Nephron progenitor cell (in vitro differentiated cells): Measurements from ENCODE around the gene ADGRL4.

ENCODE experiments used
- DNase-seq: peaks from one replicate; pipeline ENCODE4 v3.0.0; 2021
- H3K27ac Mint-ChIP-seq: 2 replicates; pipeline ENCODE4 v1.8.0; 2021; ENCODE audit warnings: mild to moderate bottlenecking, moderate library complexity, mixed read lengths
- H3K27me3 Mint-ChIP-seq: 2 replicates; pipeline ENCODE4 v1.8.0; 2021; ENCODE audit warnings: mild to moderate bottlenecking, low read depth, mixed read lengths; ENCODE audit not compliant: poor library complexity
- H3K36me3 Mint-ChIP-seq: 2 replicates; pipeline ENCODE4 v1.8.0; 2021; ENCODE audit warnings: low read depth, mixed read lengths
- H3K4me1 Mint-ChIP-seq: 2 replicates; pipeline ENCODE4 v1.8.0; 2021; ENCODE audit warnings: mixed read lengths
- H3K4me3 Mint-ChIP-seq: 2 replicates; pipeline ENCODE4 v1.8.0; 2021; ENCODE audit warnings: mild to moderate bottlenecking, moderate library complexity, mixed read lengths
- H3K9me3 Mint-ChIP-seq: 2 replicates; pipeline ENCODE4 v1.8.0; 2021; ENCODE audit warnings: mild to moderate bottlenecking, moderate library complexity, mixed read lengths
- TF ChIP-seq, protein P1 (sequence below): fragments of 200-600 bp; sonication (generic); IDR thresholded peaks from 2 replicates; pipeline ENCODE4 v1.5.0; 2021; ENCODE audit warnings: antibody characterized with exemption

The ADGRL4 gene

GRCh38 chr1:79042117-79042516, 35.6 kb upstream of the ADGRL4 start:
- no peak overlapping the region for H3K4me3 Mint-ChIP-seq

DNA sequence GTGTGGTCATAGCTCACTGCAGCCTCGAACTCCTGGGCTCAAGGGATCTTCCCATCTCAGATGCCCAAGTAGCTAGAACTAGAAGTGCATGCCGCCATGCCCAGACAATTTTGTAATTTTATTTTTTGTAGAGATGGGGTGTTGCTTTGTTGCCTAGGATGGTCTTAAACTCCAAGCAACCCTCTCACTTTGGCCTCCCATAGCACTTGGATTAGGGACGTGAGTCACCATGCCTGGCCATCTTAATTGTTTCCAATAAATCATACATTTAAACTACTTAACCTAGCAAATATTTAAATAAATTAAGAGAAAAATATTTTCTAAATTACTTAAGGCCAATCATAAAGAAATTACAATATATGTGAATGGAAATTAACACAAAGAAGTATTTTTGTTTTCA, 35.1 kb upstream of the ADGRL4 start:
- H3K4me1 Mint-ChIP-seq, result no peaks in the 10 kb centered on the region
- peaks cover 8% of the 10 kb centered on the region for H3K36me3 Mint-ChIP-seq
- H3K9me3 Mint-ChIP-seq, result peaks cover 22% of the 10 kb centered on the region
- peaks cover 4% of the 10 kb centered on the region for H3K27me3 Mint-ChIP-seq
- no peak overlapping the region for H3K4me3 Mint-ChIP-seq
- H3K27ac Mint-ChIP-seq, result no peak overlapping the region
- no peak for DNase-seq
- TF ChIP-seq, protein P1, sequence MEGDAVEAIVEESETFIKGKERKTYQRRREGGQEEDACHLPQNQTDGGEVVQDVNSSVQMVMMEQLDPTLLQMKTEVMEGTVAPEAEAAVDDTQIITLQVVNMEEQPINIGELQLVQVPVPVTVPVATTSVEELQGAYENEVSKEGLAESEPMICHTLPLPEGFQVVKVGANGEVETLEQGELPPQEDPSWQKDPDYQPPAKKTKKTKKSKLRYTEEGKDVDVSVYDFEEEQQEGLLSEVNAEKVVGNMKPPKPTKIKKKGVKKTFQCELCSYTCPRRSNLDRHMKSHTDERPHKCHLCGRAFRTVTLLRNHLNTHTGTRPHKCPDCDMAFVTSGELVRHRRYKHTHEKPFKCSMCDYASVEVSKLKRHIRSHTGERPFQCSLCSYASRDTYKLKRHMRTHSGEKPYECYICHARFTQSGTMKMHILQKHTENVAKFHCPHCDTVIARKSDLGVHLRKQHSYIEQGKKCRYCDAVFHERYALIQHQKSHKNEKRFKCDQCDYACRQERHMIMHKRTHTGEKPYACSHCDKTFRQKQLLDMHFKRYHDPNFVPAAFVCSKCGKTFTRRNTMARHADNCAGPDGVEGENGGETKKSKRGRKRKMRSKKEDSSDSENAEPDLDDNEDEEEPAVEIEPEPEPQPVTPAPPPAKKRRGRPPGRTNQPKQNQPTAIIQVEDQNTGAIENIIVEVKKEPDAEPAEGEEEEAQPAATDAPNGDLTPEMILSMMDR, result no peak

More at GRCh38 chr1:79042117-79042516, 35.6 kb upstream of the ADGRL4 start:
- Mint-ChIP-seq H3K27ac (no peak overlapping the region), H3K4me1 (no peaks in the 10 kb centered on the region), H3K9me3 (peaks cover 18% of the 10 kb centered on the region), H3K36me3 (peaks cover 8% of the 10 kb centered on the region), H3K27me3 (peaks cover 4% of the 10 kb centered on the region)
- no peak for DNase-seq
- TF ChIP-seq, protein P1, result no peak

DNA sequence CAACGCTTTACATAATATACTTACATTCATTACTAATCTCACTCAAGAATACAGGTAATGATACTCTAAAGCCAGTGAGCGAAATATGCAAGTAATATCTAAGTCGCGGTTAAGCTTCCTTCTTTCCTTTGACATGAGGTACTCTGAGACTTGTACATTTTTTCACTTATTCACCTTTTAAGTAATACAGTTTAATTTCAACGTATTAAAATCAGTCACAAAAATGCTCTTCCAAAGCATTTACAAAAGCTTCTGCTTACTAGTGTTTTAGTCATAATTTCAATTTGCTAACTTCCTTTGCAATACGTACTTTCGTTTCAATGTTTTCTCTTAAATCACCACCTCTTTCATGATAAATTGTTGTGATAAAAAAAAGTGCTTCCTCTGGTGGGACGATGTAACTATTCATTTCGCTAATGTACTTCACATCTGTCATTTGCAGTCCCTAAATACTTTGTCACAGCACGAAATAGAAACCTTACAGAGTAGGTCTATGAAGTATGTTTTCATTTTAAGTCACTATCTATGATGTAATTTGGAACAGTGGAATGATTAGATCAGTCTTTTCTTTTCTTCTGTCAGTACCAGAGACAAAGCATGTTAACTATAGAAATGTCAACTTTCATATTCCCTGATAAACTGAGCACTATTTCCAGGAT, 34.0 kb upstream of the ADGRL4 start:
- TF ChIP-seq, protein P1, result no peak
- peaks cover 33% of the 10 kb centered on the region for H3K9me3 Mint-ChIP-seq
- no peaks in the 10 kb centered on the region for H3K4me1 Mint-ChIP-seq
- no peak overlapping the region for H3K4me3 Mint-ChIP-seq
- peaks cover 4% of the 10 kb centered on the region for H3K27me3 Mint-ChIP-seq
- DNase-seq, result no peak
- no peak overlapping the region for H3K27ac Mint-ChIP-seq
- peaks cover 8% of the 10 kb centered on the region for H3K36me3 Mint-ChIP-seq

DNA sequence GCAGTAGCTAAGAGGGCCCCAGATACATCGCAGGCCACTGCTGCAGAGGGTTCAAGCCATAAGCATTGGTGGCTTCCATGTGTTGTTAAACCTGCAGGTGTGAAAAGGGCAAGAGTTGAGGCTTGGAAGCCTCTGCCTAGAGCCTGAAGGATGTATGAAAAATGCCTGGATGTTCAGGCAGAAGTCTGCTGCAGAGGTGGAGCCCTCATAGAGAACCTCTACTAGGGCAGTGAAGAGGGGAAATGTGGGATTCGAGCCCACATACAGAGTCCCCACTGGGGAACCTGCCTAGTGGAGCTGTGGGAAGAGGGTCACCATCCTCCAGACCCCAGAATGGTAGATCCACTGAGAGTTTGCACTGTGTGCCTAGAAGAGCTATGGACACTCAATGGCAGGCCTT, 30.6 kb upstream of the ADGRL4 start:
- Mint-ChIP-seq H3K27me3 (peaks cover 4% of the 10 kb centered on the region), H3K4me1 (no peaks in the 10 kb centered on the region), H3K36me3 (peaks cover 8% of the 10 kb centered on the region), H3K27ac (no peak overlapping the region), H3K9me3 (peaks cover 33% of the 10 kb centered on the region), H3K4me3 (no peak overlapping the region)
- TF ChIP-seq, protein P1, result no peak
- DNase-seq, result no peak

DNA sequence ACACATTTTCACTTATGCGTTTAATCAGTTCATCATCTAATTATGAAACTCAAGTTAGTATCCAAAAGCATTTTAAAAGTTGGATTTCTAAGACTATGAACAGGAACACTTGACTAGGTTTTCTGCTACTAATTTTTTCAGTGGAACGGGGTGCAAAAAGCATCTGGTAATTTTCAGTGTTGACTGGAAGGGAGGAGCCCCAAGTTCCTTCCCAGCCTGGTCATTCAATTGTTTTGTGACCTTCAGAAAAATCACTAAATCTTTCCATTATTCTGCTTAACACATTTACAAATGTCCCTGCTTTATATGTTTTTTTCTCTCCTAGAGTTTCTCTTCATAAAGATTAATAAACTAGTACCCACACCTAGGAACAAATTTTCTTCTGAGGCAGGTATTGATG, 6.0 kb upstream of the ADGRL4 start:
- Mint-ChIP-seq H3K4me1 (no peaks in the 10 kb centered on the region), H3K36me3 (no peaks in the 10 kb centered on the region), H3K27me3 (no peaks in the 10 kb centered on the region), H3K9me3 (no peaks in the 10 kb centered on the region), H3K27ac (no peak overlapping the region), H3K4me3 (no peak overlapping the region)
- TF ChIP-seq, protein P1, result no peak
- no peak for DNase-seq

DNA sequence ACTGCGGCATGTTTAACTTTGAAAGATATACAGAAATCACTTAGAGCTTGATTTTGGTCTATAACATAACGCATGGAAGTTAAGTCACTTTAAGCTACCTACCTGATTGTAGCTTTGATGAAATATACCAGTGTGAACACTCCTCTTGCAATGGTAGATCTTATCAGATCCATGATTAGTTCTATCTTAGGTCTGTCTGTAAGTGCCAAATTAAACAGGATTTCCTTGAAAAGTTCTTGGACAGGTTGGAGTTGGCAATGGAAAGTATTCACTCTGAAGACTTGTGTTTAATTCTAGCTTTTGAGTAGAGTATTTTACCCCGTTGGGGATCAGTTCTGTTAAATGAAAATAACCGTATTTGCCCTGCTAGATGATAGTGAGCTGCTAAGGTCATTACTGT, 4.1 kb upstream of the ADGRL4 start:
- no peak overlapping the region for H3K4me3 Mint-ChIP-seq
- no peaks in the 10 kb centered on the region for H3K36me3 Mint-ChIP-seq
- no peak for DNase-seq
- no peak overlapping the region for H3K27ac Mint-ChIP-seq
- no peaks in the 10 kb centered on the region for H3K9me3 Mint-ChIP-seq
- H3K4me1 Mint-ChIP-seq, result peaks cover 7% of the 10 kb centered on the region
- H3K27me3 Mint-ChIP-seq, result peaks cover 18% of the 10 kb centered on the region
- TF ChIP-seq, protein P1, result no peak
